GM12878 (cell line): ENCODE results near the gene CCDC70.

ENCODE experiments used
- BHLHE40 ChIP-seq, 2 experiments: fragments of 450-650 bp in 1 of 2; IDR thresholded peaks; 2 replicates each; pipeline ENCODE4 v1.6.1; 2011 to 2017; ENCODE audit warnings: low read depth in 2 of 2, borderline replicate concordance in 1 of 2, improper control_type of control experiment in 1 of 2, low read length in 1 of 2, mild to moderate bottlenecking in 1 of 2
- CBX5 ChIP-seq: sonication (generic); IDR thresholded peaks from 2 replicates; pipeline ENCODE4 v1.6.1; 2016; ENCODE audit warnings: low read depth, moderate library complexity, mild to moderate bottlenecking, inconsistent platforms
- EP300 ChIP-seq, 2 experiments: fragments of 150-350 bp in 1 of 2; IDR thresholded peaks; 2 replicates each; pipeline ENCODE4 v1.6.1; 2011 to 2012; ENCODE audit warnings: low read depth in 2 of 2, low read length in 2 of 2, borderline replicate concordance in 1 of 2, improper control_type of control experiment in 1 of 2, inconsistent platforms in 1 of 2; ENCODE audit not compliant: control insufficient read depth in 1 of 2
- FOXM1 ChIP-seq: IDR thresholded peaks from 2 replicates; pipeline ENCODE4 v1.6.1; 2012; ENCODE audit warnings: low read depth, mild to moderate bottlenecking, inconsistent platforms, low read length, moderate library complexity
- NR2F1 ChIP-seq: fragments of 450-650 bp; conservative IDR thresholded peaks from 2 replicates; pipeline ENCODE4 v1.6.1; 2017; ENCODE audit warnings: mild to moderate bottlenecking
- POLR2A ChIP-seq: IDR thresholded peaks from 2 replicates; pipeline ENCODE4 v1.6.1; 2011; ENCODE audit warnings: low read depth, mild to moderate bottlenecking, low read length
- STAT1 ChIP-seq: fragments of 450-650 bp; conservative IDR thresholded peaks from 2 replicates; pipeline ENCODE4 v1.6.1; 2014; ENCODE audit warnings: antibody characterized with exemption, mild to moderate bottlenecking
- TF ChIP-seq, protein P1 (sequence below), 3 experiments: IDR thresholded peaks in 2 of 3; conservative IDR thresholded peaks in 1 of 3; 2 replicates each; pipeline ENCODE4 v1.5.1; 2011; ENCODE audit warnings: low read depth in 3 of 3, low read length in 3 of 3, mild to moderate bottlenecking in 3 of 3, control low read depth in 2 of 3, moderate library complexity in 2 of 3, inconsistent platforms in 1 of 3, mixed read lengths in 1 of 3; ENCODE audit not compliant: control insufficient read depth in 2 of 3, insufficient read depth in 1 of 3; ENCODE audit errors: extremely low read depth in 1 of 3

- no peak for TF ChIP-seq CBX5
- TF ChIP-seq STAT1: no peak
- TF ChIP-seq POLR2A: no peak
- no peak for TF ChIP-seq FOXM1
- TF ChIP-seq, protein P1, sequence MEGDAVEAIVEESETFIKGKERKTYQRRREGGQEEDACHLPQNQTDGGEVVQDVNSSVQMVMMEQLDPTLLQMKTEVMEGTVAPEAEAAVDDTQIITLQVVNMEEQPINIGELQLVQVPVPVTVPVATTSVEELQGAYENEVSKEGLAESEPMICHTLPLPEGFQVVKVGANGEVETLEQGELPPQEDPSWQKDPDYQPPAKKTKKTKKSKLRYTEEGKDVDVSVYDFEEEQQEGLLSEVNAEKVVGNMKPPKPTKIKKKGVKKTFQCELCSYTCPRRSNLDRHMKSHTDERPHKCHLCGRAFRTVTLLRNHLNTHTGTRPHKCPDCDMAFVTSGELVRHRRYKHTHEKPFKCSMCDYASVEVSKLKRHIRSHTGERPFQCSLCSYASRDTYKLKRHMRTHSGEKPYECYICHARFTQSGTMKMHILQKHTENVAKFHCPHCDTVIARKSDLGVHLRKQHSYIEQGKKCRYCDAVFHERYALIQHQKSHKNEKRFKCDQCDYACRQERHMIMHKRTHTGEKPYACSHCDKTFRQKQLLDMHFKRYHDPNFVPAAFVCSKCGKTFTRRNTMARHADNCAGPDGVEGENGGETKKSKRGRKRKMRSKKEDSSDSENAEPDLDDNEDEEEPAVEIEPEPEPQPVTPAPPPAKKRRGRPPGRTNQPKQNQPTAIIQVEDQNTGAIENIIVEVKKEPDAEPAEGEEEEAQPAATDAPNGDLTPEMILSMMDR (IDR thresholded peaks at IDR 0.05 in 2 of 3, conservative IDR thresholded peaks at IDR 0.05 in 1 of 3; ENCODE audit: control insufficient read depth in 2 of 3, extremely low read depth in 1 of 3, insufficient read depth in 1 of 3, low read depth in 3 of 3, low read length in 3 of 3): no peak
- no peak for TF ChIP-seq BHLHE40 (IDR thresholded peaks at IDR 0.05; ENCODE audit: borderline replicate concordance in 1 of 2, low read depth in 2 of 2, low read length in 1 of 2)
- no peak for TF ChIP-seq EP300 (IDR thresholded peaks at IDR 0.05; ENCODE audit: borderline replicate concordance in 1 of 2, control insufficient read depth in 1 of 2, low read depth in 2 of 2, low read length in 2 of 2)
- no peak for TF ChIP-seq NR2F1
Observed at GRCh38 chr13:51840917-51841316, 20.9 kb upstream of the CCDC70 start.
